Thymus (tissue), 11 donors: ENCODE measurements around the gene TMEM92. TPM values are rescaled to one million over a fixed set of nuclear protein-coding genes. Genes with fewer than 3 reads are reported as not detected.

Source experiments
- DNase-seq, 9 donors: peaks; one replicate each; pipeline ENCODE4 v3.0.0-alpha.2; 2013; ENCODE audit warnings: low spot score in 9 of 9, low read depth in 6 of 9, missing footprints in 1 of 9
- H3K27ac ChIP-seq, 2 donors: one replicate each; pipeline ENCODE4 v1.5.1; 2013; ENCODE audit warnings: control low read depth in 1 of 2, low read depth in 1 of 2, low read length in 1 of 2, mild to moderate bottlenecking in 1 of 2, moderate library complexity in 1 of 2
- H3K27me3 ChIP-seq, 2 donors: one replicate each; pipeline ENCODE4 v1.5.1; 2013; ENCODE audit warnings: low read length in 1 of 2; ENCODE audit not compliant: control insufficient read depth in 2 of 2, insufficient read depth in 1 of 2
- H3K36me3 ChIP-seq, 2 donors: one replicate each; pipeline ENCODE4 v1.5.1; 2013; ENCODE audit warnings: low read length in 1 of 2, mild to moderate bottlenecking in 1 of 2, moderate library complexity in 1 of 2; ENCODE audit not compliant: control insufficient read depth in 2 of 2, insufficient read depth in 2 of 2
- H3K4me1 ChIP-seq, 2 donors: one replicate each; pipeline ENCODE4 v1.5.1; 2013; ENCODE audit warnings: low read length in 2 of 2; ENCODE audit not compliant: control insufficient read depth in 2 of 2, insufficient read depth in 2 of 2
- H3K4me3 ChIP-seq, 2 donors: one replicate each; pipeline ENCODE4 v1.5.1; 2013; ENCODE audit warnings: low read length in 2 of 2, control low read depth in 1 of 2, mild to moderate bottlenecking in 1 of 2
- H3K9me3 ChIP-seq, 2 donors: one replicate each; pipeline ENCODE4 v1.5.1; 2013; ENCODE audit warnings: low read length in 1 of 2, mild to moderate bottlenecking in 1 of 2; ENCODE audit not compliant: control insufficient read depth in 2 of 2, insufficient read depth in 1 of 2
- WGBS: extraction: QIAGEN DNeasy Blood & Tissue Kit; methylation state at CpG from one replicate; pipeline ENCODE4 v1.1.7; 2013; 5-methylcytosine and 5-hydroxymethylcytosine counted together
- polyA plus RNA-seq: library from polyadenylated mRNA; stranded (reverse); fragments of 200-250 nt; gene quantifications from one replicate; pipeline ENCODE4 v1.2.3, GENCODE V29; 2013
- total RNA-seq: library from RNA; stranded (reverse); fragments of 120-200 nt; gene quantifications from one replicate; pipeline ENCODE4 v1.2.4, GENCODE V29; 2013
- donor health status: healthy.

TMEM92 gene
- total and polyA plus RNA-seq, 2 donors: 0.09 TPM

DNA sequence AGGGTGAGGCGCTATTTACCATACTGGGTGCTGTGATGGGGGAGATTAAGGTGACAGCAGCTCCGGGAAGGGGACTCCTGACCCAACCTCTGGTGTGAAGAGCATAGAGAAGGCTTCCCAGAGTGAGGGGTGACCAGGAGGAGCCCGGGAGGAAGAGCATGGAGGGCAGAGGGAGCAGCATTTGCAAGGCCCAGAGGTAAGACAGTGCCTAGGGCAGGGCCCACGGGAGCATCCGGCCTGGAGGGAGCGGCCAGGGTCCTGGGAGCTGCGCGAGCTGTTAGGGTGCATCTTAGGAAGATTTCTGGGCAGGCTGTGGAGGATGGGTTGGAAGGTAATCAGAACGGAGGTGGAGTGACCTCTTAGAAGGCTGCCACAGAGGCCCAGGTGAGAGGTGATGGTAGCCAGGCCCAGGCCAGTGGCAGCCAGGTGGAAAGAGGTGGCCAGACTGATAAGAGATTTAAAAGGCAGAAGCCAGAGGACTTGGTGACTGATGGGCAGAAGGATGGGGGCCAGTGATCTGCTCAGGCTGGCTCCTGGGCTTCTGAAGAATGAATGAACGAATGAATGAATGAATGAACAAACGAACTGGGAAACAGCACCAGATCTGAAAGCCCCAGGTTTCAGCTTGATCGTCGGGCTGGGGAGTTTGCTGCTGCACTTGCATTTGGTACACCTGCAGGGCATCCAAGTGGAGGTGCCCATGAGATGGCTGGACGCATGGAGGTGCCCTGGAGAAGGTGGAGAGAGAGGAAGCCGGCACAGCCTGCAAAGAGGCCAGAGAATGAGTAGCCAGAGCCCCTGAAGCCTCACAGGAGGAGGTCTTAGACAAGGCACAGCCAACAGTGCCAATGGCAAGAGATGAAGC, 13.0 kb upstream of the TMEM92 start:
- Histone ChIP-seq H3K4me3 (no peak overlapping the region), H3K27me3 (peaks cover 0 to 10% of the 10 kb centered on the region in 2 donors), H3K9me3 (no peaks in the 10 kb centered on the region), H3K4me1 (peaks cover 0 to 11% of the 10 kb centered on the region in 2 donors), H3K36me3 (no peaks in the 10 kb centered on the region), H3K27ac (no peak overlapping the region)
- 92% methylated on average over 15 of the region's 15 CpGs for WGBS
- no peak for DNase-seq

DNA sequence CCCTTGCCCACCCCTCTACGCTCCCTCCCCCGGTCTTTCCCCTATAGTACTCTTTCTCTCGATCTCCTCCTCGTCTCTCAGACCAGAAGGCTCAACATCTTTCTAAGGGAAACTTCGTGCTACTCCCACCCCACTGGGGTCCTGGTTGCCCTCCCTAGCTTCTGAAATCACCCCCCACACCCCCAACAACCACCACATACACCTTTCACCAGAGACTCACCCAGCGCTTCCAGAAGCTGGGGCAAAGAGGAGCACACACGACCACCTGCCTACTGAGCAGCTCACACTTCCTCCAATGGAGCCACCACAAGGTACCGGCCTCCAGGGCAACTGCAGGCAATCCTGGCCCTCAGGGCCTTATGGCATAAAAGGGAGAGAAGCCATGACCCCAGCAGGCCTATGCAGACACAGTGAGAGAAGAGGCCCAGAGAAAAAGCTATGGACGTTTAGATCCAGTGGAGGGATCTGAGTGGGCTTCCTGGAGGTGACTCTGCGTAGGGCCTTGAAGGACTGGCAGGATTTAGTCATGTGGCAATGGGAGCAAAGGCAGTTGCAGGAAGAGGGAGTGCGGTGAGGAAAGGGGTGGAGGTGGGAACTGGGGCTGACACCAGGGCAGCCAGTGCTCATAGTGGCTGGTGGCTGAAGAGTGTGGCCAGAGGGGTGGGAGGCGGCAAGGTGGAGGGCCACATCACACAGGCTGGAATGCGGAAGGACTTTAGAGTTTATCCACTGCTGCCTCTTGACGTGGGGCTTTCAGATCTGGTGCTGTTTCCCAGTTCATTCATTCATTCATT, 12.1 kb upstream of the TMEM92 start:
- WGBS: 91% methylated on average over 14 of the region's 14 CpGs
- Histone ChIP-seq H3K9me3 (no peaks in the 10 kb centered on the region), H3K27me3 (peaks cover 0 to 10% of the 10 kb centered on the region in 2 donors), H3K27ac (no peak overlapping the region), H3K4me3 (no peak overlapping the region), H3K36me3 (no peaks in the 10 kb centered on the region), H3K4me1 (peaks cover 0 to 15% of the 10 kb centered on the region in 2 donors)
- DNase-seq: no peak

DNA sequence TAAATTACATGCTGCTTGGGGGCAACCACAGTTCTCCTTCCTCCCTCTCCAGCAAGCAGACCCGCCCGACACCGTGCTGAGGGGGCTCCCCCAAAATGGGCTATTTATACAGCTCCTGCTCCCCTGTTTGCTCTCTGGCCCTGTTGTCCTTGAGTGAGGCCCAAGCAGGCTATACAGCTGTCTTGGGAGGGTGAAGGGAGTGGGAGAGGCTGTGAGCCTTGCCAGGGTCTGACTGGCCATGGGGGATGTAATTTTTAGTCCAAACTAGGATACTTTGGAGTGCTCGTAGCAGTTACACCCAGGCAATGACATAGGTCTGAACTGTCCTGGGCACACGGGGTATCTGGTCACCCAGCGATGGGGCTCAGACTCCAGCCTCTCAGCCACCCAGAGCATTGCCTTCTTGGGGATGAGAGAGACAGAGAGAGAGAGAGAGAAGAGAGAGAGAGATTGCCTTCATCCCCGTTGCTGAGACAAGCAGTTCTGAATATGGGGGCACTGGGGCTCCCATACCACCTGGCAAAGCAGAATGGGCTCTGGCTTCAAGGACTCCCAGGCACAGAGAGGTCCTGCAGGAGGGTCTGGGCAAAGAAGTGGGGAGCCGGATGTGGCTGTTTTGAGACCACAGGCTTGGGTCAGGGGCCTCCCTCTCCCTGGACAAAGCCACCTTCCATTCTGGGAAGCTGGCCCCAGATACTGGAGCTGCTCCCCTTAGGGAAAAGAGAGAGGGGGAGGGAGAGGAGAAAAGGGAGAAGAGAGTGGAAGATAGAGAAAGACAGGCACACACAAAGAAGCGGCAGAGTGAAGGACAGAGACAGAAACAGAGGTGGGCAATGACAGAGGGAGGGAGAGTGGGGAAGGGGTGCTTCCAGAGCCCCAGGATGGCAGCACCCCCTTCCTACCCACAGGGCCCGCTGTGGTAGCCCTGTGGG, 10.7 kb upstream of the TMEM92 start:
- WGBS: 92% methylated on average over 10 of the region's 10 CpGs
- peaks cover 0 to 10% of the 10 kb centered on the region in 2 donors for H3K27me3 ChIP-seq
- H3K4me1 ChIP-seq: peaks cover 0 to 21% of the 10 kb centered on the region in 2 donors
- H3K27ac ChIP-seq: no peak overlapping the region
- no peaks in the 10 kb centered on the region for H3K36me3 ChIP-seq
- H3K4me3 ChIP-seq: no peak overlapping the region
- H3K9me3 ChIP-seq: no peaks in the 10 kb centered on the region
- DNase-seq: no peak

DNA sequence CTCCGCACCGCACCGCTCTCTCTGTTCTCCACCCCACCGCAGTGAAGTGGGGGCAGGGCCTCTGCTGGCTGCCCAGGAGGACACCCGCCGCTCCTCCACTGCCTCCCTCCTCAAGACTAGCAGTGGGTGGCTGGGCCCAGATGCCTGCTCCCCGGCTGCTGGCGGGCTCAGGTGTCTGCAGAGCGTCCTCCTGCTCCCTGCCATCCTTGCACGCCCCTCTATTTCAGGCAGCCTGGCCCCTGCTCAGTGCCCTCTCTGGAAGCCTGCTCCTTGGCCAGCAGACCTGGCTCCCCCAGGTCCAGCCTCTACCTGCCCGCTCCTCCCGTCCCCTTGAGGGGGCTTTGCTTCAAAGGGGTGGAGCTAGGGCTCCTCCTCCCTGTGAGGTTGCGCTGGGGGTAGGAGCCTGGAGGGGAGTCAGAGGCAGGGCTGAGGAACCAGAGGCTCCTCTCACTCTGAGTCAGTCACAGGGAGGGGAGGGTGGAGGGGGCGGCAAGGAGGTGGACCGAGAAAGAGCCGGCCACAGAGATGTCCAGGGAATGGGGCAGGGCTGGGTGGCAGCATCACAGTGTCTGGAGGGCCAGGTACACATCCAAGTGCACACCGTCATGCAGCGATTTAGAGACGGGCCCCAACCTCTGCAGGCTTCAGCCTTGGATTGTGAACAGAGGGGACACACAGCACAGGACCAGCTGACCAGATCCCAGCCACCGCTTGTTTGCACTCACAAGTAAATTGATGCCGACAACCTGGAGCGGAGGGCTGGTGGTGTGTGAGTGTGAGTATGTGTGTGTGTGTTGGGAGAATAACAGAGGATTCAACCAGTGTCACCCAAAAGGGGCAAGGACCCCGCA, 9.8 kb upstream of the TMEM92 start:
- H3K27ac ChIP-seq: no peak overlapping the region
- peaks cover 0 to 10% of the 10 kb centered on the region in 2 donors for H3K27me3 ChIP-seq
- H3K9me3 ChIP-seq: no peaks in the 10 kb centered on the region
- H3K36me3 ChIP-seq: no peaks in the 10 kb centered on the region
- WGBS: 85% methylated on average over 23 of the region's 23 CpGs
- DNase-seq: no peak
- H3K4me3 ChIP-seq: no peak overlapping the region
- peaks cover 0 to 21% of the 10 kb centered on the region in 2 donors for H3K4me1 ChIP-seq

GRCh38 chr17:50265212-50265611, 9.1 kb upstream of the TMEM92 start:
- no peak for DNase-seq
- Histone ChIP-seq H3K9me3 (no peaks in the 10 kb centered on the region), H3K4me3 (no peak overlapping the region), H3K4me1 (peaks cover 0 to 21% of the 10 kb centered on the region in 2 donors), H3K27ac (no peak overlapping the region), H3K27me3 (peaks cover 0 to 10% of the 10 kb centered on the region in 2 donors), H3K36me3 (no peaks in the 10 kb centered on the region)
- WGBS: 100% methylated on average over 2 of the region's 2 CpGs

DNA sequence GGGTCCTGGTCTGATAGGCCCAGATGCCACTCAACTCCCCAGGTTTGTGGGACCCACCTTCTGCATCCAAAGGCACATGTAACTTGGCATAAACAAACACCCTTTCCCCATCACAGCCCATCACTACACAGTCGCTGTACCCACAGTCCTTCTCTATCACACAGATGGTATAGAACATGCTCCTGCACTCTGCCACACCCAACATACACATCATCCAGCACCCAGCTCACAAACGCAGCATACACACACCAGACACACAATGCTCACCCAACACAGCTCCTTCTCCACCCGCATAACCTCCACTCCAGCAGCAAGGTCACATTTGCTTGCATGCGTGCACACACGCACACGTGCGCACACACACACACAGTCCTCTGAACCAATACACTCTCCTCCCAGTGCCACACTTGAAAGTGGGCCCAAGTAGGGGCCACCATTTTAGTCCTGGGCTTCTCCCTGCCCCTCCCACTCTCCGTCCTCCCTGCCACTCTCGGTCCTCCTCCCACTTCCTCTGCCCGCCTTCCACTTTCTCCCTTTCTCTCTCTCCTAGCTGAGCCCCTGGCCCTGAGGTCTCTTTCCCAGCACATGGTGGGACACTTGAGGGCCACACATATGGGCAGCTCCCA, 8.5 kb upstream of the TMEM92 start:
- no peak overlapping the region for H3K27ac ChIP-seq

DNA sequence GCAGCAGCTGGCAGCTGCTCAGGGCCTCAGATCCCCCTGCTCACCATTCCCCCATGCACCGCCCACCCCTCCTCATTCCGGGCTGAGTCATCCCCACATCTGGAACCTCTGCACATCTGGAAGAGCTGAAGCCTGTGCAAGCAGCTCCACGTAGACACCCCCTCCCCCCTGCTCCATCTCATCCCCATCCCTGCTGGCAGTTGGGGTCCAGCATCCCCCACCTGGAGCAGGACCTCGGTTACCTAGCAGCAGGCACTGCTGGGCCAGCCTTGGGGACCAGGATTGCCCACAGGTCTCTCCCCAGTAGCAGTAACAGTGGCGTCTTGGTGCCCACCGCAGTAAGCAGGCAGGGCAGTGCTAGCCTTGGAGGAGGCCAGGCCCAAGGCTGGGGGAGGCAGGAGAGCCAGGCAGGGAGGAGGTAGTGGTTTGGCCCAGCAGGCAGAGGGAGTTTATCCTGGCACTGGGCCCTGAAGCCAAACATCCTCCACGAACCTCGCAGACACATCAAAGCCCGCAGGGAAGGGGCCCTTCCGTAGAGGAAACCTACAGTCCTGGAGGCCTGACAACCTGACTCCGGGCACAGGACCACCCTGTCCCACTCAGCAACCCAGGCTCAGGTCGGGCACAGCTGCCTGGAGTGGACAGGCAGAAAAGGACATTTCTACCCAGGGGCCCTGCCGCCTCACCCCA, 7.7 kb upstream of the TMEM92 start:
- no peak for DNase-seq
- peaks cover 0 to 21% of the 10 kb centered on the region in 2 donors for H3K4me1 ChIP-seq

More for the DNA sequence above, 8.5 kb upstream of the TMEM92 start:
- H3K36me3 ChIP-seq: no peaks in the 10 kb centered on the region
- peaks cover 0 to 10% of the 10 kb centered on the region in 2 donors for H3K27me3 ChIP-seq
- 94% methylated on average over 10 of the region's 10 CpGs for WGBS
- no peaks in the 10 kb centered on the region for H3K9me3 ChIP-seq
- no peak for DNase-seq
- H3K4me1 ChIP-seq: peaks cover 0 to 21% of the 10 kb centered on the region in 2 donors
- no peak overlapping the region for H3K4me3 ChIP-seq

More for the DNA sequence above, 7.7 kb upstream of the TMEM92 start:
- Histone ChIP-seq H3K36me3 (no peaks in the 10 kb centered on the region), H3K27me3 (peaks cover 0 to 10% of the 10 kb centered on the region in 2 donors), H3K9me3 (no peaks in the 10 kb centered on the region), H3K27ac (peak overlapping the region in 1 of 2 donors; percentile 37), H3K4me3 (no peak overlapping the region)
- WGBS: 58% methylated on average over 13 of the region's 13 CpGs
